Vagina (tissue), 2 donors: ENCODE data around the gene SURF4. TPM values are rescaled to one million over a fixed set of nuclear protein-coding genes. Genes with fewer than 3 reads are reported as not detected.

Source experiments
- DNase-seq, 2 donors: peaks; one replicate each; pipeline ENCODE4 v3.0.0-alpha.2; 2017; ENCODE audit errors: extremely low spot score in 2 of 2
- H3K27ac ChIP-seq: fragments of 200-600 bp; sonication (generic); one replicate; pipeline ENCODE4 v1.5.1; 2019
- H3K27me3 ChIP-seq: fragments of 200-600 bp; sonication (generic); one replicate; pipeline ENCODE4 v1.5.1; 2019
- H3K36me3 ChIP-seq, 2 donors: fragments of 200-600 bp; sonication (generic); one replicate each; pipeline ENCODE4 v1.5.1; 2017 to 2019
- H3K4me1 ChIP-seq: fragments of 200-600 bp; sonication (generic); one replicate; pipeline ENCODE4 v1.5.1; 2019
- H3K4me3 ChIP-seq, 2 donors: fragments of 200-600 bp; sonication (generic); 1 replicate in 1 of 2; 2 replicates in 1 of 2; pipeline ENCODE4 v1.5.1; 2016 to 2019
- H3K9me3 ChIP-seq: fragments of 200-600 bp; sonication (generic); one replicate; pipeline ENCODE4 v1.5.1; 2019
- CTCF ChIP-seq, 3 experiments: fragments of 450-650 bp in 2 of 3; fragments of 200-600 bp in 1 of 3; sonication (generic) in 1 of 3; IDR thresholded peaks; one replicate each; pipeline ENCODE4 v1.5.1; 2017 to 2019; ENCODE audit warnings: antibody characterized with exemption in 3 of 3, mild to moderate bottlenecking in 2 of 3, moderate library complexity in 2 of 3
- POLR2A ChIP-seq, 2 donors: fragments of 450-650 bp; IDR thresholded peaks; one replicate each; pipeline ENCODE4 v1.6.1; 2017; ENCODE audit warnings: antibody characterized with exemption in 2 of 2, mild to moderate bottlenecking in 2 of 2, moderate library complexity in 2 of 2
- POLR2AphosphoS5 ChIP-seq, 2 donors: sonication (generic); formaldehyde crosslinking; IDR thresholded peaks; one replicate each; pipeline ENCODE4 v1.9.0; 2017; ENCODE audit warnings: antibody characterized with exemption in 2 of 2, mild to moderate bottlenecking in 2 of 2, low read depth in 1 of 2; ENCODE audit not compliant: insufficient read depth in 1 of 2
- intact Hi-C: fragments of 100-400 bp; cut with DNase I; formaldehyde crosslinking; loops from one replicate; pipeline ENCODE4 v1.15.1; 2023
- total RNA-seq: library from RNA; depleted of rRNA; stranded (reverse); fragments of >200 nt; gene quantifications from one replicate; pipeline ENCODE4 v1.2.3, GENCODE V29; 2016

SURF4 gene
- total RNA-seq, 1 donor from 2014 or later = 112 TPM

- Histone ChIP-seq H3K36me3 (peaks cover 0 to 41% of the 10 kb centered on the region in 2 donors), H3K4me3 (no peak overlapping the region), H3K9me3 (no peaks in the 10 kb centered on the region), H3K27me3 (no peaks in the 10 kb centered on the region), H3K4me1 (peaks cover 45% of the 10 kb centered on the region), H3K27ac (no peak overlapping the region)
- intact Hi-C loops = no loop called here
- TF ChIP-seq CTCF (IDR thresholded peaks at IDR 0.05) (no peak), POLR2A (IDR thresholded peaks at IDR 0.05) (no peak), POLR2AphosphoS5 (IDR thresholded peaks at IDR 0.05; ENCODE audit: insufficient read depth in 1 of 2, low read depth in 1 of 2) (no peak)
- DNase-seq = no peak
Measured at GRCh38 chr9:133352635-133353340, 23.1 kb downstream of the SURF4 start.

DNA sequence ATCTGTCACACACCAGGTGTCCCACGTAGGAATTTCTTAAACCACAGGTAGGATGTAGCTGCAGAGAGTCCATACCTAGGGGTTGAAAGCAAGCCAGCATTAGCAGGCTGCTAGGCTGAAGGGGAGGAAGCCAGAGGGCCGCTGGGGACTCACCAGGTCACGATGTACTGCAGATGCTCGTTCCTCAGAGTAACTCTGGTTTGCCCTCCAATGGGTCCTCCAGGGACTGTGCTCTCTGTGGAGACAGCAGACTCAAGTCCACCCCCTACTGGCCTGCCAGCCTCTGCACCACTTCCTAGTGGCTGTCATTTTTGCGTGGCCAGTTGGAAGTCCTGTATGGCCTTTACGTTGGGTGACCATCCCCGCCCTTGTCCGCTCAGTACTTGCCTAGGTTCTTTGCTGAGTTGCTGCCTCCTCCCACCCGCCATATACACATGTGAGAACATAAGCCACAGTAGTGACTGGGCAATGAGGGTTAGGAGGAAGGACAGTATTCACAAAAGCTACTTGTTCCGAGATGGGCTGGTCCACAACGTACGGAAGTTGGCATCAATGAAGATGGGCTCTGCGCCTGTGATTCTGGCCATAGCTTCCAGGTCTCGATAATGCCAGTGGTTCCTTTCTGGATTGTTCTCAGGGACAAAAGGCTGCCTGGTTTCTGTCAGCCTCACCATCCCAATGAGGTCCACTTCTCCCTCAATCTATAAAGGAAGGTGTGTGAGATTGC is 23.8 kb downstream of the SURF4 start:
- no peak overlapping the region for H3K27ac ChIP-seq
- intact Hi-C loops = no loop called here
- H3K4me1 ChIP-seq = peaks cover 39% of the 10 kb centered on the region
- H3K27me3 ChIP-seq = no peaks in the 10 kb centered on the region
- H3K36me3 ChIP-seq = peaks cover 0 to 41% of the 10 kb centered on the region in 2 donors
- DNase-seq = no peak
- TF ChIP-seq CTCF (IDR thresholded peaks at IDR 0.05) (peak in 1 of 3 experiments; percentile 20), POLR2AphosphoS5 (IDR thresholded peaks at IDR 0.05; ENCODE audit: insufficient read depth in 1 of 2, low read depth in 1 of 2) (no peak), POLR2A (IDR thresholded peaks at IDR 0.05) (no peak)
- H3K4me3 ChIP-seq = no peak overlapping the region
- no peaks in the 10 kb centered on the region for H3K9me3 ChIP-seq

DNA sequence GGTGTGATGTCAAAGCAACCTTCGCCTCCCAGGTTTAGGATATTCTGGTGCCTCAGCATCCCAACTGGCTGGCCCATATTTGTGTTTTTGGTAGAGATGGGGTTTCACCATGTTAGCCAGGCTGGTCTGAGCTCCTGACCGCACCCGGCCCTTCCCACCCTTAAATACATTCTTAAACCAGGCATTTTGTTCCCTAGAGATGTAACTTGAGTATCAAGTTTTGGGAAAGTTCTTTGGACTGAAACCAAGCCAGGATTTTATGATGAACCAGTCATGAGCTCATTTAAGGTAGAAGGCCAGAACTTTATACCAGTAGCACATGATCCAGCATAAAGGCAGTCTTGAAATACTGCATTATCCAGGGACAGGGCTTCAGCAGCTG is 24.3 kb downstream of the SURF4 start:
- intact Hi-C loops = no loop called here
- no peak for DNase-seq
- TF ChIP-seq POLR2AphosphoS5 (IDR thresholded peaks at IDR 0.05; ENCODE audit: insufficient read depth in 1 of 2, low read depth in 1 of 2) = no peak
- Histone ChIP-seq H3K9me3 (no peaks in the 10 kb centered on the region), H3K27me3 (no peaks in the 10 kb centered on the region), H3K27ac (no peak overlapping the region), H3K4me3 (no peak overlapping the region), H3K36me3 (peaks cover 0 to 41% of the 10 kb centered on the region in 2 donors), H3K4me1 (peaks cover 39% of the 10 kb centered on the region)

DNA sequence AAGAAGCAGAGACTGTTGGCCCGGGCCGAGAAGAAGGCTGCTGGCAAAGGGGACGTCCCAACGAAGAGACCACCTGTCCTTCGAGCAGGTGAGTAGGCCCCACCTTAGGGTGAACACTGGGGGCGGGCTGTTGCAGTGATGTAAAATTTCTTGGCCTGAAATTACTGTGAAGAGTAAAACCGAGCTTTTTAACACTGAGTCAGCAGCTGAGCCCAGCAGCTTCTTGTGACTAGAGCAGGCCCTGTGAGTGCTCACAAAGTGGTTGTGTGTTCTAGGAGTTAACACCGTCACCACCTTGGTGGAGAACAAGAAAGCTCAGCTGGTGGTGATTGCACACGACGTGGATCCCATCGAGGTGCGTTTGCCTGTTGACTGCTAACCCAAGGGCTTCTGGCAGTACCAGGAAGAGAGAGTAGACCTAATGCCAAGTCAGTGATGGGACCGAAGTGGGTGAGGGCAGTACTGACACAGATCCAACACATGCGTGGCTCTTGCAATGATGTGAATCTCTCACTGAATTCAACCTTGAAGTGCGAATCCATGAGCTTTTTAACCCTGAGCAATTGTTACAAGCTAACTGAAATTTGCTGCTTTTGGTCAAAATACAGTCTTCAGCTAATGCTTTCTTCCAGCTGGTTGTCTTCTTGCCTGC is 25.8 kb downstream of the SURF4 start:
- intact Hi-C loops = no loop called here
- Histone ChIP-seq H3K27me3 (no peaks in the 10 kb centered on the region), H3K9me3 (no peaks in the 10 kb centered on the region), H3K4me3 (no peak overlapping the region), H3K4me1 (peaks cover 39% of the 10 kb centered on the region), H3K27ac (no peak overlapping the region), H3K36me3 (peaks cover 0 to 45% of the 10 kb centered on the region in 2 donors)
- TF ChIP-seq POLR2A (IDR thresholded peaks at IDR 0.05) (no peak), POLR2AphosphoS5 (IDR thresholded peaks at IDR 0.05; ENCODE audit: insufficient read depth in 1 of 2, low read depth in 1 of 2) (no peak), CTCF (IDR thresholded peaks at IDR 0.05) (no peak)
- no peak for DNase-seq

GRCh38 chr9:133348718-133349573 is 26.9 kb downstream of the SURF4 start:
- no peak for DNase-seq
- peaks cover 0 to 57% of the 10 kb centered on the region in 2 donors for H3K36me3 ChIP-seq
- TF ChIP-seq POLR2A (IDR thresholded peaks at IDR 0.05) (no peak), CTCF (IDR thresholded peaks at IDR 0.05) (no peak), POLR2AphosphoS5 (IDR thresholded peaks at IDR 0.05; ENCODE audit: insufficient read depth in 1 of 2, low read depth in 1 of 2) (no peak)

More at GRCh38 chr9:133348718-133349573, 26.9 kb downstream of the SURF4 start:
- Histone ChIP-seq H3K4me3 (peak overlapping the region; percentile 82 to 95), H3K27me3 (no peaks in the 10 kb centered on the region), H3K9me3 (no peaks in the 10 kb centered on the region), H3K4me1 (peaks cover 31% of the 10 kb centered on the region), H3K27ac (peak overlapping the region; percentile 84)
- intact Hi-C loops = no loop called here
